ENCODE data around the gene AP2M1.

DNA sequence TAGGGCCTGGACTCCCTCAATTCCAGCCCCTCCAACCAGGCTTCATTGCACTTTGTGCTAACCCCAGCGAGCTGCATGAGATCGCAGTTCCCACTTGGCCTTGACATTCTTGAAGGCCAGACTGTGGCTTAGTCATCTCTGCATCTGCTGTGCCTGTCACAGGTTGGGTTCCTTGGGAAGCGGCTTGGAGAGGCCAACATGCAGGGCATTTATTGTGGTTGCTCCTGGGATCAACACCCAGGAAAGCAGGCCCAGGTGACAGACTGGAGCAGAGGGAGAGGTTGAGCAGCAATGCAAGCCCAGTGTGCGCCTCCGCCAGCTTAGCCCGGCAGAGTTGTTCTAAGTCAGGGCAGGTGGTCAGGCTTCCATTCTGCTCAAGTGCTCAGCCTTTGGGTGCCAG is 21.9 kb downstream of the AP2M1 start:
- no peak for TF ChIP-seq GATA2 (IDR thresholded peaks at IDR 0.05; ENCODE audit: low read depth, low read length)
- TF ChIP-seq GATA3 (IDR thresholded peaks at IDR 0.05; ENCODE audit: low read depth, low read length): no peak

All from SH-SY5Y (cell line).